ENCODE data around the gene NRP1.

- no peak for TF ChIP-seq ZNF302 (CRISPR knock-in tag; IDR thresholded peaks at IDR 0.05)
- TF ChIP-seq POLR2A (IDR thresholded peaks at IDR 0.05; ENCODE audit: low read length): no peak
- no peak for TF ChIP-seq EP300 (IDR thresholded peaks at IDR 0.05)
- no peak for TF ChIP-seq CTCF (IDR thresholded peaks at IDR 0.05)
- TF ChIP-seq HEYL (CRISPR knock-in tag; IDR thresholded peaks at IDR 0.05): no peak
- no peak for TF ChIP-seq USF2 (IDR thresholded peaks at IDR 0.05)
- no peak for TF ChIP-seq SMC3 (IDR thresholded peaks at IDR 0.05)
- no peak for TF ChIP-seq ELK1 (IDR thresholded peaks at IDR 0.05; ENCODE audit: low read depth, low read length)
- no peak for TF ChIP-seq NR3C1 (IDR thresholded peaks at IDR 0.05)
- TF ChIP-seq HOXA7 (CRISPR knock-in tag; IDR thresholded peaks at IDR 0.05): no peak
- TF ChIP-seq MAX (IDR thresholded peaks at IDR 0.05): no peak
- TF ChIP-seq RARB (CRISPR knock-in tag; IDR thresholded peaks at IDR 0.05): no peak
- no peak for TF ChIP-seq RCOR1 (IDR thresholded peaks at IDR 0.05; ENCODE audit: low read depth, low read length)
Measured at GRCh38 chr10:33152750-33153149, 181.7 kb downstream of the NRP1 start.
